Karpas-422 (cell line): ENCODE measurements around the gene PHRF1. TPM values are rescaled to one million over a fixed set of nuclear protein-coding genes. Genes with fewer than 3 reads are reported as not detected.

ENCODE experiments used
- DNase-seq: peaks from one replicate; pipeline ENCODE4 v3.0.0-alpha.2; 2015
- H2AFZ ChIP-seq: fragments of 200-600 bp; sonication (generic); 2 replicates; pipeline ENCODE4 v1.6.1; 2014; ENCODE audit warnings: antibody characterized with exemption, low read length, mixed read lengths
- H3K27ac ChIP-seq: fragments of 200-600 bp; sonication (generic); 2 replicates; pipeline ENCODE4 v1.5.1; 2014; ENCODE audit warnings: mild to moderate bottlenecking, low read length, moderate library complexity
- H3K27me3 ChIP-seq: fragments of 200-600 bp; sonication (generic); 2 replicates; pipeline ENCODE4 v1.6.1; 2014; ENCODE audit warnings: low read length, mixed read lengths
- H3K36me3 ChIP-seq: fragments of 200-600 bp; sonication (generic); 2 replicates; pipeline ENCODE4 v1.6.1; 2014; ENCODE audit warnings: low read length, mixed read lengths; ENCODE audit not compliant: insufficient read depth
- H3K4me1 ChIP-seq: fragments of 200-600 bp; sonication (generic); 2 replicates; pipeline ENCODE4 v1.6.1; 2014; ENCODE audit warnings: mild to moderate bottlenecking, low read length, mixed read lengths
- H3K4me2 ChIP-seq: fragments of 200-600 bp; sonication (generic); 2 replicates; pipeline ENCODE4 v1.6.1; 2014; ENCODE audit warnings: low read length, low read depth, mild to moderate bottlenecking; ENCODE audit not compliant: poor library complexity, severe bottlenecking
- H3K4me3 ChIP-seq: fragments of 200-600 bp; sonication (generic); 2 replicates; pipeline ENCODE4 v1.5.1; 2014; ENCODE audit warnings: mild to moderate bottlenecking, antibody characterized with exemption, low read length, mixed read lengths
- H3K79me2 ChIP-seq: fragments of 200-600 bp; sonication (generic); 2 replicates; pipeline ENCODE4 v1.6.1; 2014; ENCODE audit warnings: mild to moderate bottlenecking, low read length, mixed read lengths
- H3K9ac ChIP-seq: fragments of 200-600 bp; sonication (generic); 2 replicates; pipeline ENCODE4 v1.6.0; 2014; ENCODE audit warnings: low read length
- H3K9me2 ChIP-seq: fragments of 200-600 bp; sonication (generic), shearing (Covaris generic); replicated peaks from 2 replicates; pipeline ENCODE4 v1.6.0; 2014; ENCODE audit warnings: mild to moderate bottlenecking, low read length, moderate library complexity; ENCODE audit not compliant: insufficient read depth
- H3K9me3 ChIP-seq: fragments of 300-700, 200-600 bp; sonication (generic); 2 replicates; pipeline ENCODE4 v1.6.1; 2014; ENCODE audit warnings: low read length, mixed read lengths
- H4K20me1 ChIP-seq: fragments of 200-600 bp; sonication (generic); 2 replicates; pipeline ENCODE4 v1.6.1; 2014; ENCODE audit warnings: mild to moderate bottlenecking, antibody characterized with exemption, low read length, low read depth; ENCODE audit not compliant: insufficient read depth
- total RNA-seq: library from RNA; depleted of rRNA; stranded (reverse); fragments of >200 nt; shearing (Covaris generic); gene quantifications from 2 replicates; pipeline ENCODE4 v1.2.3, GENCODE V29; 2014; ENCODE audit warnings: low replicate concordance

Gene PHRF1
- total RNA-seq, 1 experiment from 2014 or later = 8.7 TPM

DNA sequence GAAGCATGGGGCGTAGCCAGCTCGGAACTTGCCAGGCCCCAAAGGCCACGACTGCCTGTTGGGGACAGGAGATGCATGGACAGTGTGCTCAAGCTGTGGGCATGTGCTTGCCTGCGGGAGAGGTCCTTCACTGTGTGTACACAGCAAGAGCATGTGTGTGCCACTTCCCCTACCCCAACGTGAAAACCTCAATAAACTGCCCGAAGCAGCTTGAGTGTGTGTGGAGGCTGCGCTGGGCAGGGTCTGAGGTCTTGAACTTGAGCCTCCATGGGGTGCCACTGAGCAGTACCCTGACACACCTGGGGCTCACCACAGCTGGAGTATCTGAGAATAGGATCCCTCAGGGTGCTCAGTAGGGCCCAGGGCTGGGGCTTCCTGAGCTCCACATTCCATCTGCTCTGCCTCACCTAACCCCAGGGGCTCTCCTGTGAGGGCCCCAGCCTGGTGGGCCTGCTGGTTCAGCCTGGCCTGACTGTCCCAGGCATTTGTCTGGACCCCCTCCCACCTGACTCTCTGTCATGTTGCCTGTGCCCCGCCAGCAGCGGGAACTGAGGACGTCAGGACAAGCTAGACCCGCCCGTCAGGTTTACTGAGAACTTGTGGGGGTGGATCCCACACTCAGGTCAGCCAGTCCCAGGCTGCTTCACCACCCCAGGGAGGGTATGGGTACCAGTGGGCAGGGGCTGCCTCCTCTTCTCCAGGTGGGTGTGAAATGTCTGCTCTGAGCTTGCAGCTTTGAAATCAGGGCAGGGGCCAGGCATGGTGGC, 12.3 kb upstream of the PHRF1 start:
- peaks cover 17% of the 10 kb centered on the region; the same call in 1 of the 2 replicates for H4K20me1 ChIP-seq
- no peaks in the 10 kb centered on the region for H3K36me3 ChIP-seq
- H3K27ac ChIP-seq = no peak overlapping the region
- H3K9me3 ChIP-seq = no peaks in the 10 kb centered on the region
- H3K79me2 ChIP-seq = peaks cover 9% of the 10 kb centered on the region; the same call in 1 of the 2 replicates
- H3K4me1 ChIP-seq = peaks cover 33% of the 10 kb centered on the region
- H3K9ac ChIP-seq = no peak overlapping the region
- no peak overlapping the region for H3K4me2 ChIP-seq
- DNase-seq = no peak
- H3K4me3 ChIP-seq = no peak overlapping the region
- no peaks in the 10 kb centered on the region for H3K27me3 ChIP-seq
- H2AFZ ChIP-seq = no peak overlapping the region
- H3K9me2 ChIP-seq = no peaks in the 10 kb centered on the region

DNA sequence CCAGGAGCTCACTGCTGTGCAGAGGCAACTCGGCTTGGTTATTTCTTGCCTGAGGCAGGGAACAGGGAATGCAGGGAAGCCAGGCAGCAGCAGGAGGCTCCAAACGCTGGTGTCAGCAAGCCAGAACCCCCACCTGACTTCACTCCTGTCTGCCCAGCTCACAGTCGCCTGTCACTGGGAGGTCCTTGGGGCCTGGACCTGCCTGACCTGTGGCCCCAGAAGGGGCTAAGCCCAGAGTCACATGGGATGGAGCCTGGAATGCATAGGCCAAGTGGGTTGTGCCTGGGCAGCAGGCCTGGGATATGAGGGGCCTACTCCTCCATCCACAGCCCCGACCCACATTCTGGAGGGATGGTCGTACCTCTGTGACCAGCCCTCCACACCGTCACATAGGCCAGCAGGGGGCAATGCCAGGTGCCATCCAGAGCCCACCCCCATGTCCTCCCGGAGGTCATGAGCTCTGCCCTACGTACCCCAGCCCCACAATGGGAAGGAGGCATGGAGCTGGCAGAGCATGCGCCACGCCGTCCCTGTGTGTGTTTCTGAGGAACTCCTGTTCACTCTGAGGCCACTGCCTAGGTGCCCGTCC, 10.3 kb upstream of the PHRF1 start:
- no peak overlapping the region for H3K9ac ChIP-seq
- H3K27me3 ChIP-seq = no peaks in the 10 kb centered on the region
- no peak overlapping the region for H3K4me2 ChIP-seq

DNA sequence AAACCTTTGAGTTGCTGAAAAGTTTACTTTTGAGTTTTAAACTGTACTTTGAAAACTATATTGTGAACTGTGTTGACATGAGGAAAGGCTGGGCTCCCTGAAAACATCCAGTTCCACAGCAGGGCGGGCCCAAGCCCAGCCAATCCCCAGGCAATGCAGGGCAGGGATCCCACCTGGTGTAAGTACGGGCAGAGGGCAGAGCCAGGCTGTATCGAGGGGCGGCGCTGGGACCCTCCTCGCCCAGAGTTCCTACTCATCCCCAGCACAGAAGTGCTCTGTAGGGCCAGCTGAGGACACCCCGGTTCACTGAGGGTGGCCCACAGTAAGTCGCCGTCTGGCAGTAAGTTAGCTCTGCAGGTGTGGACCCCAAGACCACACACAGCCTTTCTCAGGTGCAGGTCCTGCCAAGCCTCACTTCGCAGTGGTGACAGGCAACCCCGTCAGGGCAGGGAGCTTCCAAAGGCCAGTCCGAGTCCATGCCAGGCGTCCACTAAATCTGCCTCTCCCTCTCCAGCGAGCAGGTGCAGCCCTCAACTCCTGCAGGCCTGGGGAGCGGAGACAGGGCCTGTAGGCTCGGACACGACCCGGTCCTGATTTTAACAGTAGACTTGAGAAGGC, 9.2 kb upstream of the PHRF1 start:
- H3K4me3 ChIP-seq = peak overlapping the region; percentile 68

More for the DNA sequence above, 10.3 kb upstream of the PHRF1 start:
- Histone ChIP-seq H3K9me3 (no peaks in the 10 kb centered on the region), H3K4me3 (no peak overlapping the region), H3K27ac (no peak overlapping the region), H2AFZ (no peak overlapping the region), H3K4me1 (peaks cover 26% of the 10 kb centered on the region), H4K20me1 (peaks cover 17% of the 10 kb centered on the region; the same call in 1 of the 2 replicates), H3K9me2 (no peaks in the 10 kb centered on the region), H3K36me3 (no peaks in the 10 kb centered on the region), H3K79me2 (peaks cover 9% of the 10 kb centered on the region; the same call in 1 of the 2 replicates)
- no peak for DNase-seq

DNA sequence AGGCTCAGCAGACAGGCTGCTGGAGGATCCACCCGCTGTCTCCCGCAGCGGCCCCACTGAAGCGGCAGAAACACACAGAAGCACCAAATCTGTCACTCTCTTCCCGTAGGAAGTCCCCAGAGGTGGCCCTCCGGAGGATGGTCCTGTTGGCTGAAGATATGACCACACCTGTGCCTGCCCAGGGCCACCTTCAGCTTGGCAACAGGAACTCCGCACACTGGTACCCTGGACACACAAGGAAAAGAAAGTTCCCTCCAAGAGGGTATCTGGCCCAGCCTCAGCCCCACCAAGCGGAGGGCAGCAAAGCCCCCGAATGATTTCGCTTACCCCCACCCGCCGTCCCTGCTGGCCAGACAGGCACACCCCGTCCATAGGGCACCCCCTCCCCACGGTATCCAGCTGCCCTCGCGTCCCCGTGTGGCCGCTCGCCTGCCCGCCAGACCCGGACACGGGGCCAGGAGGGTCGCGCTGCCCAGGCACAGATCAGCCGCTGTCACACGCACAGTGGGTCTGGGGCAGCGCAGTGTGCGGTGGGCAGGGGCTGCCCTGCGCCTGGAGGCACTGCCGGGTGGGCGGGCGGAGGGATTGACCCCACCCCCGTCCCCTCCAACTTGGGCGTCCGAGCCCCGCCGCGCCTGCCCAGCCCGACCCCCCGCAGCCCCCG, 8.5 kb upstream of the PHRF1 start:
- H2AFZ ChIP-seq = no peak overlapping the region
- H3K27ac ChIP-seq = no peak overlapping the region; the same call in 1 of the 2 replicates
- H3K4me3 ChIP-seq = peak overlapping the region; percentile 68

More for the DNA sequence above, 9.2 kb upstream of the PHRF1 start:
- H3K36me3 ChIP-seq = no peaks in the 10 kb centered on the region
- peak overlapping the region; percentile 83 for H3K4me2 ChIP-seq
- H3K4me1 ChIP-seq = peaks cover 18% of the 10 kb centered on the region
- peak overlapping the region; percentile 65 for H3K9ac ChIP-seq
- no peak overlapping the region for H2AFZ ChIP-seq
- peaks cover 6% of the 10 kb centered on the region; the same call in 1 of the 2 replicates for H3K79me2 ChIP-seq
- no peaks in the 10 kb centered on the region for H3K27me3 ChIP-seq
- no peak overlapping the region; the same call in 1 of the 2 replicates for H3K27ac ChIP-seq
- no peak for DNase-seq
- H4K20me1 ChIP-seq = peaks cover 11% of the 10 kb centered on the region; the same call in 1 of the 2 replicates
- no peaks in the 10 kb centered on the region for H3K9me3 ChIP-seq
- H3K9me2 ChIP-seq = no peaks in the 10 kb centered on the region

DNA sequence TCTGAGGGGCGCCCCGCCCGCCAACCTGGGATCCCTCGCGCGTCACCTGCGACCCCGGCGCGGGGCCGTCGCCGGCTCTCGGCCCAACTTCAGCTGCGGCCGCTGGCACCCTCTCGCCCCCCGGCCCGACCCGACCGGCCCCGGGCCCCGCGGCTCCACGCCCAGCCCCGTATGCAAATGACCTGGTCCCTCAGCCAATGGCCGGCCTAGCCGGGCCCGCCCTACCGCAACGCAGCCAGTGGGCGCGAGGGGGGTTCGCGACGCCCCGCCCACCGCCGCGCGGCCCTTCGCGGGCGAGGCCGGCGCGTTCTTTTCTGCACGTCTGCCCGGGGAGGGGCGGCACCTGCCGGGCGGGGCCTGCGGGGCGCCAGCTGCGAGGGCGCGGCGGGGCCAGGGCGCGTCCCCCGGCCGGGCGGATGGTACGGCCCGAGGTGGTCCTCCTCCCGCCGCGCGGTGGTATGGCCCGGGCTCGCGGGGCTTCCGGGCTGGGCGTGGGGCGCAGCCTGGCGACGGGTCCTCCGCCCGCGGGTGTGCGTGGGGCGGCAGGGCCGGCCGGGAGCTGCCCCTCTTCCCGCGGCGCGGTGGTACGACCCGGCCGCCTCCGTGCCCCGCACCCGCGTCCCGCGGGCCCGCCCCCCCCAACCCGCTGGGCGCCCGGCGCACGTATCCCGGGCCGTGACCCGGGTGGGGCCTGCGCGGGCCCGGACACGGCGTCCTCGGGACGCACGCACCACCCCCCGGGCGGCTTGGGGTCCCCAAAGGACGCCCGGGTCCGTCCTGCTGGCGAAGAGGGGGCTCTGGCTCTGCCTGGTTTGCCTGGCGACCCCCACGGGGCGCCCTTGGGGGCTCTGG, 7.7 kb upstream of the PHRF1 start:
- peaks cover 11% of the 10 kb centered on the region; the same call in 1 of the 2 replicates for H4K20me1 ChIP-seq
- no peaks in the 10 kb centered on the region for H3K9me2 ChIP-seq
- peaks cover 16% of the 10 kb centered on the region for H3K4me1 ChIP-seq
- H3K9me3 ChIP-seq = no peaks in the 10 kb centered on the region
- H3K27ac ChIP-seq = no peak overlapping the region
- H3K4me3 ChIP-seq = peak overlapping the region; percentile 80
- H2AFZ ChIP-seq = no peak overlapping the region
- peak overlapping the region; percentile 86 for H3K9ac ChIP-seq
- peaks cover 6% of the 10 kb centered on the region; the same call in 1 of the 2 replicates for H3K79me2 ChIP-seq
- peak; percentile 98 for DNase-seq
- H3K36me3 ChIP-seq = no peaks in the 10 kb centered on the region
- no peaks in the 10 kb centered on the region for H3K27me3 ChIP-seq
- H3K4me2 ChIP-seq = peak overlapping the region; percentile 95

More for the DNA sequence above, 8.5 kb upstream of the PHRF1 start:
- Histone ChIP-seq H3K9me3 (no peaks in the 10 kb centered on the region), H3K4me2 (peak overlapping the region; percentile 83), H3K36me3 (no peaks in the 10 kb centered on the region), H3K79me2 (peaks cover 6% of the 10 kb centered on the region; the same call in 1 of the 2 replicates), H3K4me1 (peaks cover 16% of the 10 kb centered on the region), H3K9ac (peak overlapping the region; percentile 65), H4K20me1 (peaks cover 11% of the 10 kb centered on the region; the same call in 1 of the 2 replicates), H3K9me2 (no peaks in the 10 kb centered on the region), H3K27me3 (no peaks in the 10 kb centered on the region)
- DNase-seq = no peak

DNA sequence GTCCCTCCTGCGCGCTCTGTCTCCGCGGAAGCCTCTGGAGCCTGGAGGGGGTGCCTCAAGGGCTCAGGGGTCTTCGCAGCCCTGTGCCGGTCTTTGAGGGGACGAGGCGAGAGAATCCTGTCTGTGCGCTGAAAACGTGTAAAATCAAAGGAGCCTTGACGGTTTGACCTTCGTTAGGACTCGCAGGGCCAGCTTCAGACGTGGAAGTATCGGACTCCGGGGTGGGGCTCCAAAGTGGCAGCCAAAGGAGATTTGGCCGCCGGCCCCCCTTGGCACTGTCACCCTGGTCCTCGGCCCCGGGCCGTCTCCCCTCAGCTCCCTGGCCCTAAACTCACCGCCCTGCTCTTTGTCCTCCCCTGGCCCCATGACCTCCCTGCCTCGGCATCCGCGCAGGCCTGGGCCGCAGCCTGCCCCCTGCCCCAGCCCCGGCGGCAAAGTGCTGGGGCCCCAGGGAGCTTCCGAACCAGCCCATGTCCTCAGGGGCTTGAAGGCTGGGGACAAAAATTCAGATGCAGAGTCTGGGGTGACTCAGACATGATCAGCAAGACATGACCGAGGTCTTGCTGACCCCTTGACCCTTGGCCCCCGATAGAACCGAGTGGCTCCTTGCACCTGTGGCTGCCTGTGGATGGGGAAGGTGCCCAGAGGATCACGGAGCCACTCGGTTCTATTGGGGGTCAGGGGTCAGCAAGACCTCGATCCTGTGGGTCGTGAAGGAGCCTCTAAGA, 6.9 kb upstream of the PHRF1 start:
- H3K9ac ChIP-seq = peak overlapping the region; percentile 86
- H3K27me3 ChIP-seq = no peaks in the 10 kb centered on the region
- H3K36me3 ChIP-seq = no peaks in the 10 kb centered on the region
- peaks cover 18% of the 10 kb centered on the region for H3K4me1 ChIP-seq
- H3K9me2 ChIP-seq = no peaks in the 10 kb centered on the region
- peak overlapping the region; percentile 80 for H3K4me3 ChIP-seq
- H2AFZ ChIP-seq = no peak overlapping the region
- DNase-seq = no peak
- H3K9me3 ChIP-seq = no peaks in the 10 kb centered on the region
- H4K20me1 ChIP-seq = 0 out of 2 replicates have a peak, but pooled peaks cover 6% of the 10 kb centered on the region
- no peak overlapping the region for H3K27ac ChIP-seq
- peaks cover 6% of the 10 kb centered on the region; the same call in 1 of the 2 replicates for H3K79me2 ChIP-seq
- peak overlapping the region; percentile 95 for H3K4me2 ChIP-seq

DNA sequence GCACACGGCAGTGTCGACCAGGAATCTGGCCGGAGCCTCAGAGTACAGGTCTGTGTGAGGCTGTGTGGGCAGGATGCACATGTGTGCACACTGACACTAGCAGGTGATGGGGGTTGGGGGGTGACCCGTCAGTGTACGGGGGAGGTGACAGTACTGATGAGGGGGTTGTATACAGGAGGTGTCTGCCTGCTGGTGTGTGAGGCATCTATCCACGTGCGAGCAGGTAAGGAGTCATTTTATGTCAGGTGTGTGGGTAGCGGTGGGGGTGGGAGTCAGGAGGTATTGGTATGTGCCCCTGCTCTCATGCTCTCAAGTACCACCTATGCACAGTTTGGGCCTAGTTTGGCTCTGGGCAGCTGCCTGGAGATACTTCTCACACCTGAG, 4.5 kb upstream of the PHRF1 start:
- Histone ChIP-seq H3K27ac (no peak overlapping the region), H3K9ac (no peak overlapping the region), H3K27me3 (no peaks in the 10 kb centered on the region), H3K9me2 (no peaks in the 10 kb centered on the region), H3K4me2 (no peak overlapping the region), H3K36me3 (no peaks in the 10 kb centered on the region), H3K9me3 (no peaks in the 10 kb centered on the region), H3K4me3 (no peak overlapping the region), H2AFZ (no peak overlapping the region), H3K79me2 (peaks cover 7% of the 10 kb centered on the region), H3K4me1 (peaks cover 23% of the 10 kb centered on the region), H4K20me1 (no peaks in the 10 kb centered on the region; the same call in 1 of the 2 replicates)
- no peak for DNase-seq
